ENCODE measurements around the gene NMS. TPM values are rescaled to one million over a fixed set of nuclear protein-coding genes. Genes with fewer than 3 reads are reported as not detected.

The NMS gene
- total and polyA plus RNA-seq, 2 of the 8 experiments (the other 6 are each of a cell fraction or from before 2014, with no cell fraction given), result not detected

DNA sequence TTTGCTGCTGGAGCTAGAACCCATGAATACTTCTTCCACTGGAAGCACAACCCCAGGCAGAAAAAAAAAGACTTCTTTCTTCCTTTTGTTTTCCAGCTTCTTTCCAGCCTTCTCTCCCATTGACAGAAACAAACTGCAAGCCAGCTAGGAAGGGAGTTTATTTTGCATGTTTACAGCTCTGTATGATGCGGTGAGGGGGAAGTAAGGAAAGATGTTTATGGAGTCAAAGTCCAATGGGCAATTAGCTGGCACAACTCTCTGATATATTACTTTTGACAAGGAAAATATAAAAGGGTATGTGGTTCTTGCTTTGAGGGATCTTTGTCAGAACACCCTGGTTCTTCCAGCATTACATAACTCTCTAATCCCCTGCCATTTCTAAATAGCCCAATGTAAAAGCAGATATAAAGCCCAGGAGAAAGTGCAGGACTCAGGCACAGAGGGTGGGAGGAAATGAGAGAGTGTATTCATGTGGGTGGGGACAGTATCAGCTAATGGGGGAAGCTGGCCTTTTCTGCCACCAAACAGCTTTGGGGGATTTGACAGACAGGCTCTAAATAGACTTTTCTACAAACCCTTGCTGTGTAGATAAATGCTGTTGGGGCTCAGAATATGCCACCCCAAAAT lies 9.3 kb upstream of the NMS start:
- CTCF ChIA-PET (ENCODE audit: partially characterized antibody), result interaction anchor here (1.2 kb wide), 1 partner anchor 11 kb away, joined by 4 read pairs; no protein-coding TSS in a partner anchor
- no peak overlapping the region for H4K8ac ChIP-seq (ENCODE audit: extremely low read depth, insufficient read depth, low read length)
- no peak overlapping the region for H2BK20ac ChIP-seq (ENCODE audit: low read length)
- H3K4me2 ChIP-seq (ENCODE audit: insufficient read depth in 1 of 2, low read depth in 2 of 2, low read length in 2 of 2), result no peak overlapping the region
- no peaks in the 10 kb centered on the region for H3K23me2 ChIP-seq (ENCODE audit: low read depth, low read length)
- H3K36me3 ChIP-seq (ENCODE audit: control insufficient read depth in 2 of 4, insufficient read depth in 4 of 4, low read length in 3 of 4), result no peaks in the 10 kb centered on the region; a peak in 1 of 8 replicates
- no peaks in the 10 kb centered on the region for H3K79me2 ChIP-seq (ENCODE audit: control insufficient read depth in 1 of 2, insufficient read depth in 2 of 2, low read length in 2 of 2)
- H4K20me1 ChIP-seq (replicated peaks in 1 of 2; ENCODE audit: control insufficient read depth in 1 of 2, insufficient read depth in 2 of 2, low read length in 2 of 2), result no peaks in the 10 kb centered on the region
- no peaks in the 10 kb centered on the region for H3K27me3 ChIP-seq (replicated peaks in 1 of 4; ENCODE audit: control insufficient read depth in 3 of 4, extremely low read depth in 1 of 4, insufficient read depth in 3 of 4, low read length in 3 of 4)
- no peak overlapping the region for H3K27ac ChIP-seq (ENCODE audit: low read depth, low read length)
- no peak overlapping the region for H3K18ac ChIP-seq (ENCODE audit: extremely low read depth, low read length)
- H3K4ac ChIP-seq (replicated peaks; ENCODE audit: insufficient read length, low read depth, low read length), result no peak overlapping the region
- no peak overlapping the region for H3K56ac ChIP-seq (replicated peaks; ENCODE audit: insufficient read length, low read depth, low read length)
- FAIRE-seq (no peak), DNase-seq (ENCODE audit: low read depth in 1 of 2, low spot score in 2 of 2) (no peak)
- no peaks in the 10 kb centered on the region for H3K4me1 ChIP-seq (replicated peaks in 1 of 4; ENCODE audit: control insufficient read depth in 3 of 4, insufficient read depth in 4 of 4, low read length in 3 of 4)
- peaks cover 26 to 33% of the 10 kb centered on the region in 2 experiments for H3K9me3 ChIP-seq (ENCODE audit: insufficient read depth in 2 of 2, low read depth in 1 of 2, low read length in 1 of 2)
- TF ChIP-seq EP300 (IDR thresholded peaks at IDR 0.05; ENCODE audit: borderline replicate concordance in 1 of 2, low read depth in 2 of 2, low read length in 2 of 2) (no peak), TAF1 (IDR thresholded peaks at IDR 0.05; ENCODE audit: low read depth, low read length) (no peak), SRF (IDR thresholded peaks at IDR 0.05; ENCODE audit: low read depth, low read length) (no peak), SIN3A (conservative IDR thresholded peaks at IDR 0.05 in 1 of 2, IDR thresholded peaks at IDR 0.05 in 1 of 2; ENCODE audit: low read depth in 1 of 2, low read length in 2 of 2) (no peak)
- no peak overlapping the region for H3K9ac ChIP-seq (replicated peaks in 1 of 4; ENCODE audit: extremely low read depth in 1 of 4, low read depth in 3 of 4, low read length in 3 of 4)
- no peak overlapping the region for H2BK15ac ChIP-seq (ENCODE audit: low read length)
- no peak overlapping the region for H2BK12ac ChIP-seq (ENCODE audit: low read depth, low read length)
- no peak overlapping the region for H4K5ac ChIP-seq (ENCODE audit: insufficient read length, low read depth, low read length)
- no peak overlapping the region for H2BK5ac ChIP-seq (ENCODE audit: low read depth, low read length)
- no peak overlapping the region for H2AK5ac ChIP-seq (ENCODE audit: low read depth, low read length)
- no peak overlapping the region for H4K91ac ChIP-seq (replicated peaks; ENCODE audit: insufficient read length, low read length)
- H3K4me3 ChIP-seq (ENCODE audit: extremely low read depth in 1 of 4, insufficient read depth in 2 of 4, low read depth in 3 of 4, low read length in 4 of 4), result no peak overlapping the region
- no peak overlapping the region for H2AFZ ChIP-seq (ENCODE audit: low read length)
- H2BK120ac ChIP-seq (replicated peaks; ENCODE audit: low read depth, low read length), result no peak overlapping the region
- no peak overlapping the region for H3K23ac ChIP-seq (ENCODE audit: insufficient read length)
- POLR2A ChIA-PET (ENCODE audit: partially characterized antibody), result no interaction called here
- no peaks in the 10 kb centered on the region for H3K79me1 ChIP-seq (ENCODE audit: low read depth, low read length)
- no peak overlapping the region for H3K14ac ChIP-seq (ENCODE audit: insufficient read length)
- 93% methylated on average over 1 of the region's 1 CpG; no CpG with 5 or more reads in 1 of the 2 experiments for WGBS, 2 experiments (ENCODE audit: extremely low coverage in 1 of 2, insufficient coverage in 1 of 2, insufficient read length in 1 of 2, insufficient replicate concordance in 2 of 2, low coverage in 1 of 2, low lambda C conversion rate in 2 of 2, missing lambda C conversion rate in 1 of 2)

Data from H1 (cell line).